ENCODE results near the gene RAB3GAP1. TPM values are rescaled to one million over a fixed set of nuclear protein-coding genes. Genes with fewer than 3 reads are reported as not detected.

Gene RAB3GAP1
- total RNA-seq, 1 experiment from 2014 or later: 32.0 TPM

- no peak overlapping the region for H3K4me3 Mint-ChIP-seq
- peaks cover 20 to 22% of the 10 kb centered on the region in 2 experiments for H3K9me3 Mint-ChIP-seq
- H3K27me3 Mint-ChIP-seq (ENCODE audit: low read depth): no peaks in the 10 kb centered on the region
- no peak overlapping the region for H2AFZ ChIP-seq (ENCODE audit: low read length)
- no peak overlapping the region for H3K56ac ChIP-seq (ENCODE audit: insufficient read length, low read depth, low read length)
- no peak overlapping the region for H3K18ac ChIP-seq (ENCODE audit: insufficient read length, low read depth, low read length)
- TF ChIP-seq CTCF (conservative IDR thresholded peaks at IDR 0.05): no peak
- no peak overlapping the region for H3K14ac ChIP-seq (ENCODE audit: insufficient read depth, low read length)
- no peak overlapping the region for H4K8ac ChIP-seq (replicated peaks; ENCODE audit: insufficient read length, low read depth, low read length)
- no CpG with 5 or more reads among the region's 2 CpGs for WGBS (ENCODE audit: extremely low coverage, insufficient read length, low lambda C conversion rate)
- H3K23me2 ChIP-seq (ENCODE audit: insufficient read length, low read depth, low read length, poor library complexity, severe bottlenecking): no peaks in the 10 kb centered on the region
- H3K4me2 ChIP-seq (ENCODE audit: insufficient read depth, insufficient read length, low read length): no peak overlapping the region
- no peak overlapping the region for H3T11ph ChIP-seq (ENCODE audit: low read length)
- no peak overlapping the region for H3K4ac ChIP-seq (ENCODE audit: low read depth, low read length)
- H3K79me2 ChIP-seq (ENCODE audit: insufficient read depth, low read length): no peaks in the 10 kb centered on the region; the same call in 1 of the 2 replicates
- H3K23ac ChIP-seq (ENCODE audit: insufficient read length, low read depth, low read length): no peak overlapping the region
- H2BK5ac ChIP-seq (ENCODE audit: insufficient read length, low read length): no peak overlapping the region
- H4K20me1 ChIP-seq (ENCODE audit: control insufficient read depth, insufficient read depth, insufficient read length): no peaks in the 10 kb centered on the region
- no peak overlapping the region for H2BK15ac ChIP-seq (ENCODE audit: low read depth, low read length)
- H3K4me1 ChIP-seq (ENCODE audit: insufficient read depth, low read length): no peaks in the 10 kb centered on the region
- no peaks in the 10 kb centered on the region for H3K79me1 ChIP-seq (ENCODE audit: insufficient read depth, low read depth, low read length, poor library complexity, severe bottlenecking)
- H2AK5ac ChIP-seq (ENCODE audit: insufficient read length, low read length): no peak overlapping the region
- DNase-seq: no peak
- no peak overlapping the region for H2BK20ac ChIP-seq (ENCODE audit: low read depth, low read length, poor library complexity, severe bottlenecking)
- peaks cover 35 to 50% (median 49%) of the 10 kb centered on the region in 3 experiments for H3K36me3 Mint-ChIP-seq (ENCODE audit: insufficient read depth in 1 of 3, low read depth in 3 of 3)
- peaks cover 0 to 6% of the 10 kb centered on the region in 2 experiments; a peak in 2 of 4 replicates for H3K4me1 Mint-ChIP-seq
- H2BK120ac ChIP-seq (ENCODE audit: low read depth, low read length, poor library complexity, severe bottlenecking): no peak overlapping the region
- no peak overlapping the region for H2BK12ac ChIP-seq (ENCODE audit: insufficient read length, low read depth, low read length)
- no peak overlapping the region for H4K5ac ChIP-seq (ENCODE audit: insufficient read length, low read depth, low read length)
- 0 out of 7 replicates have a peak overlapping the region, but pooled peaks of 1 of the 3 experiments have one; percentile 37 for H3K27ac Mint-ChIP-seq
- H4K91ac ChIP-seq (ENCODE audit: insufficient read length, low read depth, low read length): no peak overlapping the region
- no peaks in the 10 kb centered on the region for H3K27me3 ChIP-seq (ENCODE audit: insufficient read depth, low read length)
- no peak overlapping the region for H3K27ac ChIP-seq (ENCODE audit: insufficient read length, low read depth, low read length)
- no peak overlapping the region for H3K9ac ChIP-seq (ENCODE audit: extremely low read depth, insufficient read length, low read length)
- no peaks in the 10 kb centered on the region for H3K9me3 ChIP-seq (ENCODE audit: control insufficient read depth, low read depth, low read length)
These were observed 92.3 kb downstream of the RAB3GAP1 start for GRCh38 chr2:135144343-135144742.

All from H9 (cell line).